HL-60 (cell line): ENCODE data around the gene DPYSL4.
"Not testable (repeated sequence)": the region's sequence is repeated elsewhere in the genome, so short reads cannot be mapped to it uniquely, and the experiment has no call there.

Experiments
- DNase-seq, 2 experiments: peaks; one replicate each; pipeline ENCODE4 v3.0.0-alpha.2; 2010 to 2020; ENCODE audit warnings: low read depth in 1 of 2, low spot score in 1 of 2
- H3K27ac ChIP-seq: fragments of 250-450 bp; sonication (Bioruptor Pico); replicated peaks from 2 replicates; pipeline ENCODE4 v1.5.1; 2020; ENCODE audit warnings: mild to moderate bottlenecking, moderate library complexity
- H3K27me3 ChIP-seq: fragments of 250-450 bp; sonication (Bioruptor Pico); 2 replicates; pipeline ENCODE4 v1.5.1; 2021; ENCODE audit warnings: mild to moderate bottlenecking, moderate library complexity; ENCODE audit not compliant: insufficient read depth, poor library complexity, severe bottlenecking
- H3K4me3 ChIP-seq: replicated peaks from 2 replicates; pipeline ENCODE4 v1.5.1; 2011; ENCODE audit warnings: mild to moderate bottlenecking, control low read depth, low read length; ENCODE audit not compliant: insufficient read depth
- CTCF ChIP-seq: IDR thresholded peaks from one replicate; pipeline ENCODE4 v1.5.1; 2011; ENCODE audit warnings: low read length, control low read depth, inconsistent platforms; ENCODE audit not compliant: insufficient read depth
- GABPA ChIP-seq: IDR thresholded peaks from 2 replicates; pipeline ENCODE4 v1.6.1; 2012; ENCODE audit warnings: low read depth
- POLR2AphosphoS5 ChIP-seq: IDR thresholded peaks from 2 replicates; pipeline ENCODE4 v1.6.1; 2012; ENCODE audit warnings: low read depth
- REST ChIP-seq: IDR thresholded peaks from 2 replicates; pipeline ENCODE4 v1.6.1; 2012; ENCODE audit warnings: low read depth; ENCODE audit not compliant: insufficient replicate concordance
- SPI1 ChIP-seq: IDR thresholded peaks from 2 replicates; pipeline ENCODE4 v1.6.1; 2012; ENCODE audit warnings: low read depth, mild to moderate bottlenecking, borderline replicate concordance

DPYSL4 gene

GRCh38 chr10:132211246-132211645, 24.5 kb downstream of the DPYSL4 start:
- Histone ChIP-seq H3K27me3 (no peaks in the 10 kb centered on the region), H3K4me3 (no peak overlapping the region), H3K27ac (no peak overlapping the region)
- no peak for TF ChIP-seq CTCF
- no peak for TF ChIP-seq REST
- TF ChIP-seq POLR2AphosphoS5, result no peak
- no peak for TF ChIP-seq GABPA
- no peak for TF ChIP-seq SPI1
- DNase-seq, result no peak

- Histone ChIP-seq H3K27me3 (no peaks in the 10 kb centered on the region), H3K4me3 (no peak overlapping the region), H3K27ac (no peak overlapping the region)
- no peak for DNase-seq
- TF ChIP-seq POLR2AphosphoS5 (no peak), REST (no peak), SPI1 (no peak), GABPA (no peak), CTCF (no peak)
Observed at GRCh38 chr10:132212816-132213215, 26.1 kb downstream of the DPYSL4 start.

GRCh38 chr10:132213917-132214316, 27.2 kb downstream of the DPYSL4 start:
- Histone ChIP-seq H3K4me3 (no peak overlapping the region), H3K27ac (no peak overlapping the region), H3K27me3 (no peaks in the 10 kb centered on the region)
- TF ChIP-seq POLR2AphosphoS5 (no peak), REST (no peak), GABPA (no peak), SPI1 (no peak), CTCF (no peak)
- no peak for DNase-seq

GRCh38 chr10:132216441-132216840, 29.7 kb downstream of the DPYSL4 start:
- not testable (repeated sequence) for H3K27ac ChIP-seq, H3K4me3 ChIP-seq, DNase-seq, H3K27me3 ChIP-seq
